HEK293 (cell line): ENCODE results near the gene ABHD10.

ENCODE experiments used
- CTCF ChIA-PET: fragments of 350-600 bp; formaldehyde crosslinking; extraction: SDS; loops from one replicate; lab custom pipeline; 2021; ENCODE audit warnings: antibody characterized with exemption; lab: Yijun Ruan, JAX
- POLR2A ChIA-PET: fragments of 300-600 bp; formaldehyde crosslinking; extraction: SDS; loops from one replicate; lab custom pipeline; 2020; ENCODE audit warnings: antibody characterized with exemption, inconsistent platforms; lab: Yijun Ruan, JAX
- H3K27ac ChIP-seq: fragments of 200-500 bp; sonication (Bioruptor generic); 2 replicates; pipeline ENCODE4 v1.5.1; 2014; ENCODE audit warnings: low read depth, low read length, control low read depth, inconsistent platforms; ENCODE audit errors: extremely low read depth
- H3K36me3 ChIP-seq, 2 experiments: fragments of 200-500 bp in 1 of 2; sonication (Bioruptor generic) in 1 of 2; 1 replicate in 1 of 2; 2 replicates in 1 of 2; pipeline ENCODE4 v1.5.1; 2014 to 2017; ENCODE audit warnings: inconsistent platforms in 2 of 2, low read length in 2 of 2; ENCODE audit not compliant: control insufficient read depth in 2 of 2, insufficient read depth in 1 of 2
- H3K4me1 ChIP-seq: fragments of 200-500 bp; sonication (Bioruptor generic); 2 replicates; pipeline ENCODE4 v1.5.1; 2014; ENCODE audit warnings: mild to moderate bottlenecking, low read length, inconsistent platforms; ENCODE audit not compliant: control insufficient read depth, insufficient read depth
- H3K4me3 ChIP-seq: 2 replicates; pipeline ENCODE4 v1.5.1; 2011; ENCODE audit warnings: low read depth, mild to moderate bottlenecking, control low read depth, low read length, moderate library complexity
- H3K9me3 ChIP-seq: fragments of 200-500 bp; sonication (Bioruptor generic); 2 replicates; pipeline ENCODE4 v1.5.1; 2014; ENCODE audit warnings: low read depth, low read length, inconsistent platforms; ENCODE audit not compliant: control insufficient read depth, insufficient read depth
- GLI2 ChIP-seq: fragments of 450-650 bp; formaldehyde crosslinking; IDR thresholded peaks from 2 replicates; pipeline ENCODE4; 2017; ENCODE audit warnings: missing biosample characterization, missing genetic modification characterization, low read depth, borderline replicate concordance
- HOXD13 ChIP-seq: sonication (generic); formaldehyde crosslinking; IDR thresholded peaks from 2 replicates; pipeline ENCODE4 v1.8.0; 2022; ENCODE audit warnings: missing genetic modification reagents, borderline replicate concordance
- REST ChIP-seq: fragments of 450-650 bp; formaldehyde crosslinking; IDR thresholded peaks from 2 replicates; pipeline ENCODE4 v1.5.1; 2016; ENCODE audit warnings: missing biosample characterization, missing genetic modification characterization
- SETDB1 ChIP-seq: IDR thresholded peaks from one replicate; pipeline ENCODE4 v1.6.1; 2017; ENCODE audit warnings: mild to moderate bottlenecking, low read length, moderate library complexity, mixed read lengths; ENCODE audit not compliant: insufficient read length
- ZFP41 ChIP-seq: fragments of 450-650 bp; formaldehyde crosslinking; IDR thresholded peaks from 2 replicates; pipeline ENCODE4 v1.5.1; 2016; ENCODE audit warnings: missing biosample characterization, missing genetic modification characterization, borderline replicate concordance
- ZNF10 ChIP-seq: fragments of 450-650 bp; formaldehyde crosslinking; IDR thresholded peaks from 2 replicates; pipeline ENCODE4 v1.5.1; 2017; ENCODE audit warnings: missing biosample characterization, missing genetic modification characterization
- ZNF114 ChIP-seq: fragments of 450-650 bp; formaldehyde crosslinking; IDR thresholded peaks from 2 replicates; pipeline ENCODE4 v1.5.0; 2017; ENCODE audit warnings: missing biosample characterization, missing genetic modification characterization
- ZNF140 ChIP-seq: fragments of 450-650 bp; formaldehyde crosslinking; IDR thresholded peaks from 2 replicates; pipeline ENCODE4 v1.5.1; 2016; ENCODE audit warnings: missing biosample characterization, missing genetic modification characterization
- ZNF221 ChIP-seq: fragments of 450-650 bp; formaldehyde crosslinking; IDR thresholded peaks from 2 replicates; pipeline ENCODE4 v1.5.1; 2017; ENCODE audit warnings: missing biosample characterization, missing genetic modification characterization, borderline replicate concordance
- ZNF398 ChIP-seq: fragments of 450-650 bp; formaldehyde crosslinking; IDR thresholded peaks from 2 replicates; pipeline ENCODE4 v1.5.1; 2017; ENCODE audit warnings: missing biosample characterization, missing genetic modification characterization
- ZNF501 ChIP-seq: fragments of 450-650 bp; formaldehyde crosslinking; IDR thresholded peaks from 2 replicates; pipeline ENCODE4 v1.5.1; 2016; ENCODE audit warnings: missing biosample characterization, missing genetic modification characterization
- ZNF776 ChIP-seq: fragments of 450-650 bp; formaldehyde crosslinking; IDR thresholded peaks from 2 replicates; pipeline ENCODE4 v1.5.0; 2017; ENCODE audit warnings: missing biosample characterization, missing genetic modification characterization, borderline replicate concordance
- ZNF785 ChIP-seq: fragments of 450-650 bp; formaldehyde crosslinking; IDR thresholded peaks from 2 replicates; pipeline ENCODE4 v1.5.1; 2016; ENCODE audit warnings: missing biosample characterization, missing genetic modification characterization
- ZSCAN30 ChIP-seq: fragments of 450-650 bp; IDR thresholded peaks from 2 replicates; pipeline ENCODE4 v1.5.1; 2018; ENCODE audit warnings: missing biosample characterization, mild to moderate bottlenecking, missing genetic modification characterization, moderate library complexity

Gene ABHD10

GRCh38 chr3:112027826-112028225 lies 49.0 kb downstream of the ABHD10 start (continued):
- TF ChIP-seq REST (tag by site-specific recombination): no peak

- no peaks in the 10 kb centered on the region for H3K36me3 ChIP-seq
- TF ChIP-seq ZNF10 (tag by site-specific recombination) (no peak), HOXD13 (CRISPR knock-in tag) (no peak), ZSCAN30 (no peak), ZNF221 (tag by site-specific recombination) (no peak), GLI2 (tag by site-specific recombination) (no peak), ZNF114 (tag by site-specific recombination) (no peak), ZNF785 (no peak), ZNF776 (tag by site-specific recombination) (no peak), ZNF398 (tag by site-specific recombination) (no peak), ZNF501 (no peak), ZNF140 (no peak), ZFP41 (tag by site-specific recombination) (no peak)
- TF ChIP-seq, all 188 proteins: peak for 0
- ChIA-PET CTCF (interaction anchor here (0.7 to 1.9 kb wide), 4 partner anchors 8 to 64 kb away, joined by 3 to 10 read pairs (median 4); no protein-coding TSS in a partner anchor), POLR2A (no interaction called here)
- H3K4me3 ChIP-seq: no peak overlapping the region
- no peaks in the 10 kb centered on the region for H3K9me3 ChIP-seq
- H3K4me1 ChIP-seq: no peaks in the 10 kb centered on the region
- no peak overlapping the region for H3K27ac ChIP-seq
Measured at GRCh38 chr3:112030901-112031300, 52.1 kb downstream of the ABHD10 start.

- CTCF ChIA-PET: interaction anchor here (0.5 to 1.9 kb wide), 3 partner anchors 11 to 65 kb away, joined by 4 to 10 read pairs (median 5); no protein-coding TSS in a partner anchor
- Histone ChIP-seq H3K27ac (no peak overlapping the region), H3K4me3 (no peak overlapping the region), H3K36me3 (no peaks in the 10 kb centered on the region)
- no peak for TF ChIP-seq ZNF398 (tag by site-specific recombination)
- peak; percentile 55 for TF ChIP-seq SETDB1
- TF ChIP-seq, all 188 proteins: peak for 1
- POLR2A ChIA-PET: interaction anchor here (0.7 kb wide), 1 partner anchor 308 kb away, joined by 3 read pairs; no protein-coding TSS in a partner anchor
- Histone ChIP-seq H3K4me1 (no peaks in the 10 kb centered on the region), H3K9me3 (no peaks in the 10 kb centered on the region)
Measured at GRCh38 chr3:112032098-112032731, 53.4 kb downstream of the ABHD10 start.
